ENCODE measurements around the gene DDX24. TPM values are rescaled to one million over a fixed set of nuclear protein-coding genes. Genes with fewer than 3 reads are reported as not detected.

Gene DDX24
- total and polyA plus RNA-seq, 4 experiments from 2014 or later: 135 to 322 (median 310) TPM

DNA sequence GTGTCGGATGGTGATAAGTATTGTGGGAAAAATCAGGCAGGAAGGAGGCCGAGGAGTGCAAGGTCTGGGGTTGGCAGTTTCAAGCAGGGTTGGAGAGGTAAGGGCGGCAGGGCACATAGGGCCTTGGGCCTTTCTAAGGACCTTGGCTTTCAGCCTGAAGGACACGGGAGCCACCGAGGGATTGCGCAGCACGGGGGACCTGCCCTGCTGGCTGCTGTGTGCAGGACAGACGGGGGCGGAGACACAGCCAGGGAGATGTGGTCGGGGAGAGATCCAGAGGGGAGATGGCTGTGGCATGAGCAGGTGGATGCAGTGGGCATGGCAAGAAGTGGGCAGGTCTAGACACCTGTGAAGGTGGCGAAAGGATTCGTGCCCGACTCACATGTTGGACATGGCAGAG is 40.2 kb downstream of the DDX24 start:
- Mint-ChIP-seq H3K27me3 (no peaks in the 10 kb centered on the region), H3K4me3 (peak overlapping the region in 1 of 8 donors; percentile 29), H3K36me3 (peaks cover 8 to 19% of the 10 kb centered on the region in 2 donors), H3K4me1 (peaks cover 5 to 12% (median 6%) of the 10 kb centered on the region in 4 donors), H3K9me3 (peaks cover 0 to 4% (median 0%) of the 10 kb centered on the region in 8 donors), H3K27ac (peak overlapping the region in 2 of 7 donors; percentile 20 to 26)
- Histone ChIP-seq H3K27me3 (ENCODE audit: insufficient read depth, low read length) (no peaks in the 10 kb centered on the region), H3K4me1 (ENCODE audit: insufficient read depth, low read length) (no peaks in the 10 kb centered on the region), H3K9me3 (ENCODE audit: control insufficient read depth in 1 of 2, low read length in 2 of 2) (no peaks in the 10 kb centered on the region), H3K27ac (ENCODE audit: low read depth, low read length) (no peak overlapping the region), H3K36me3 (ENCODE audit: insufficient read depth, low read length) (peaks cover 19% of the 10 kb centered on the region), H3K4me3 (ENCODE audit: low read length in 2 of 2) (no peak overlapping the region)
- ChIA-PET CTCF (ENCODE audit: partially characterized antibody) (interaction anchor here (1.3 kb wide), 1 partner anchor 10 kb away, joined by 4 read pairs; no protein-coding TSS in a partner anchor), POLR2A (ENCODE audit: partially characterized antibody) (no interaction called here)
- no peak for DNase-seq
- intact Hi-C loops (cut with micrococcal nuclease): no loop called here

DNA sequence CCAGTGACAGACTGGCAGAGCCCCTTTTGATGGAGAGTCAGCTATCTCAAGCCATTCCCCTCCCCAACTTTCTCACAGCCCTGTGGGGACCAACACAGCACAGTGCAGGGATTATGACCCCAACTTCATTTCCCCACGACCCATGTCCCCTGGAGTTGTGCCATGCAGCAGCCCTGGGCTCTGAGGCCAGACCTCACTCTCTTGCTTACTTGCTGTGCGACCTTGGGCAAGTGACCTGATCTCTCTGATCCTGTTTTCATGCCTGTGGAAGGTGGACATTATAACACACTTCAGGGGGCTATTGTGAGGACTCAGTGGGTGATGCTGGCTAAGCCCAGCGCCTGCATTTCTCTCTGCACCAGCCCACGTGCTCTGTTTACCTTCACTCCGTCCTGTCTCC is 40.8 kb downstream of the DDX24 start:
- POLR2A ChIA-PET (ENCODE audit: partially characterized antibody): interaction anchor here (0.6 to 1.5 kb wide), 2 partner anchors 8 to 140 kb away, joined by 3 read pairs; no protein-coding TSS in a partner anchor
- Mint-ChIP-seq H3K27ac (peak overlapping the region in 3 of 7 donors; percentile 37 to 69 (median 59)), H3K27me3 (no peaks in the 10 kb centered on the region), H3K4me1 (peaks cover 5 to 12% (median 6%) of the 10 kb centered on the region in 4 donors), H3K9me3 (peaks cover 0 to 4% (median 0%) of the 10 kb centered on the region in 8 donors), H3K36me3 (peaks cover 3 to 14% of the 10 kb centered on the region in 2 donors), H3K4me3 (no peak overlapping the region)
- Histone ChIP-seq H3K4me3 (ENCODE audit: low read length in 2 of 2) (no peak overlapping the region), H3K4me1 (ENCODE audit: insufficient read depth, low read length) (no peaks in the 10 kb centered on the region), H3K9me3 (ENCODE audit: control insufficient read depth in 1 of 2, low read length in 2 of 2) (no peaks in the 10 kb centered on the region), H3K27me3 (ENCODE audit: insufficient read depth, low read length) (no peaks in the 10 kb centered on the region), H3K36me3 (ENCODE audit: insufficient read depth, low read length) (peaks cover 14% of the 10 kb centered on the region), H3K27ac (ENCODE audit: low read depth, low read length) (no peak overlapping the region)
- intact Hi-C loops (cut with micrococcal nuclease): no loop called here
- CTCF ChIA-PET (ENCODE audit: partially characterized antibody): interaction anchor here (1.6 to 9.2 kb wide), 6 partner anchors 8 to 141 kb away, joined by 4 to 142 read pairs (median 12); partner anchors contain the start of gene IFI27L2
- no peak for DNase-seq

- no peak overlapping the region for H3K4me3 Mint-ChIP-seq
- ChIA-PET POLR2A (ENCODE audit: partially characterized antibody) (interaction anchor here (1.2 to 1.5 kb wide), 2 partner anchors 9 to 90 kb away, joined by 3 to 4 read pairs; no protein-coding TSS in a partner anchor), CTCF (ENCODE audit: partially characterized antibody) (interaction anchor here (0.8 to 9.2 kb wide), 11 partner anchors 9 to 142 kb away, joined by 3 to 142 read pairs (median 4); partner anchors contain the start of genes IFI27L2 and OTUB2)
- Histone ChIP-seq H3K36me3 (ENCODE audit: insufficient read depth, low read length) (peaks cover 2% of the 10 kb centered on the region), H3K4me3 (ENCODE audit: low read length in 2 of 2) (no peak overlapping the region), H3K27me3 (ENCODE audit: insufficient read depth, low read length) (no peaks in the 10 kb centered on the region), H3K27ac (ENCODE audit: low read depth, low read length) (no peak overlapping the region), H3K9me3 (ENCODE audit: control insufficient read depth in 1 of 2, low read length in 2 of 2) (no peaks in the 10 kb centered on the region), H3K4me1 (ENCODE audit: insufficient read depth, low read length) (no peaks in the 10 kb centered on the region)
- peaks cover 0 to 8% of the 10 kb centered on the region in 2 donors for H3K36me3 Mint-ChIP-seq
- H3K27ac Mint-ChIP-seq: peak overlapping the region in 1 of 7 donors; percentile 74
- DNase-seq: no peak
- peaks cover 5 to 12% (median 6%) of the 10 kb centered on the region in 4 donors for H3K4me1 Mint-ChIP-seq
- no peaks in the 10 kb centered on the region for H3K27me3 Mint-ChIP-seq
- intact Hi-C loops (cut with micrococcal nuclease): no loop called here
- H3K9me3 Mint-ChIP-seq: peaks cover 0 to 4% (median 0%) of the 10 kb centered on the region in 8 donors
Measured at GRCh38 chr14:94038921-94039629, 41.9 kb downstream of the DDX24 start.

- ChIA-PET CTCF (ENCODE audit: partially characterized antibody) (interaction anchor here (1.4 to 9.2 kb wide), 9 partner anchors 9 to 142 kb away, joined by 3 to 142 read pairs (median 8); partner anchors contain the start of gene IFI27L2), POLR2A (ENCODE audit: partially characterized antibody) (interaction anchor here (1.2 to 1.5 kb wide), 2 partner anchors 10 to 90 kb away, joined by 3 to 4 read pairs; no protein-coding TSS in a partner anchor)
- intact Hi-C loops (cut with micrococcal nuclease): no loop called here
- DNase-seq: no peak
- Mint-ChIP-seq H3K4me3 (no peak overlapping the region), H3K27ac (peak overlapping the region in 2 of 7 donors; percentile 42 to 64), H3K36me3 (peaks cover 0 to 4% of the 10 kb centered on the region in 2 donors), H3K9me3 (peaks cover 0 to 2% (median 0%) of the 10 kb centered on the region in 8 donors), H3K4me1 (peaks cover 5 to 12% (median 6%) of the 10 kb centered on the region in 4 donors), H3K27me3 (no peaks in the 10 kb centered on the region)
- H3K36me3 ChIP-seq (ENCODE audit: insufficient read depth, low read length): no peaks in the 10 kb centered on the region
- no peaks in the 10 kb centered on the region for H3K4me1 ChIP-seq (ENCODE audit: insufficient read depth, low read length)
- H3K4me3 ChIP-seq (ENCODE audit: low read length in 2 of 2): no peak overlapping the region
- H3K9me3 ChIP-seq (ENCODE audit: control insufficient read depth in 1 of 2, low read length in 2 of 2): no peaks in the 10 kb centered on the region
- H3K27me3 ChIP-seq (ENCODE audit: insufficient read depth, low read length): no peaks in the 10 kb centered on the region
- H3K27ac ChIP-seq (ENCODE audit: low read depth, low read length): no peak overlapping the region
Measured at GRCh38 chr14:94038510-94038909, 42.5 kb downstream of the DDX24 start.

DNA sequence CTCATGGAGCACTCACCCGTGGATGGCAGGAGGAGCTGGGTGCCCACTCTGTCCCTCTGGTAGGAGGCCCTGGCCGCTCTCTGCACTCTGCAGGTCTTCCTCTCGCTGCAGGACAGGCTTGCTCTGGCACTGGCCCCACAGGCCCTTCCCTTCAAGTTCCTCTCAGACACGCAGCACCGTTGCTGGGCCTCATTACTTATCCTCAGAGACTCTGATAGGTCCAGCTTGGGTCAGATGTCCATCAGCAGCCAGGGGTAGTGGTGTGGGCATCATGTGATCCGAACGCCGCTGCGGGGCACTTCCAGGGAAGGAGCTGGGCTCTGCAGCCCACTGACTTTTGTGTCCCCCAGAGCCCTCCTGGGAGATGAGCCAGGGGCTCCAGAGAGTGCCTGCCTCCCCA is 43.0 kb downstream of the DDX24 start:
- Histone ChIP-seq H3K4me3 (ENCODE audit: low read length in 2 of 2) (no peak overlapping the region), H3K4me1 (ENCODE audit: insufficient read depth, low read length) (no peaks in the 10 kb centered on the region), H3K9me3 (ENCODE audit: control insufficient read depth in 1 of 2, low read length in 2 of 2) (no peaks in the 10 kb centered on the region), H3K27me3 (ENCODE audit: insufficient read depth, low read length) (no peaks in the 10 kb centered on the region), H3K27ac (ENCODE audit: low read depth, low read length) (no peak overlapping the region), H3K36me3 (ENCODE audit: insufficient read depth, low read length) (no peaks in the 10 kb centered on the region)
- H3K36me3 Mint-ChIP-seq: peaks cover 0 to 2% of the 10 kb centered on the region in 2 donors
- ChIA-PET CTCF (ENCODE audit: partially characterized antibody) (interaction anchor here (0.9 to 9.2 kb wide), 8 partner anchors 10 to 152 kb away, joined by 3 to 142 read pairs (median 8); partner anchors contain the start of gene IFI27L2), POLR2A (ENCODE audit: partially characterized antibody) (interaction anchor here (1.2 kb wide), 1 partner anchor 91 kb away, joined by 4 read pairs; no protein-coding TSS in a partner anchor)
- H3K9me3 Mint-ChIP-seq: no peaks in the 10 kb centered on the region
- intact Hi-C loops (cut with micrococcal nuclease): no loop called here
- no peaks in the 10 kb centered on the region for H3K27me3 Mint-ChIP-seq
- no peak overlapping the region for H3K27ac Mint-ChIP-seq
- DNase-seq: no peak
- no peak overlapping the region for H3K4me3 Mint-ChIP-seq
- peaks cover 5 to 12% (median 6%) of the 10 kb centered on the region in 4 donors for H3K4me1 Mint-ChIP-seq

- Histone ChIP-seq H3K4me3 (ENCODE audit: low read length in 2 of 2) (no peak overlapping the region), H3K27me3 (ENCODE audit: insufficient read depth, low read length) (no peaks in the 10 kb centered on the region), H3K4me1 (ENCODE audit: insufficient read depth, low read length) (no peaks in the 10 kb centered on the region), H3K36me3 (ENCODE audit: insufficient read depth, low read length) (no peaks in the 10 kb centered on the region), H3K9me3 (ENCODE audit: control insufficient read depth in 1 of 2, low read length in 2 of 2) (no peaks in the 10 kb centered on the region), H3K27ac (ENCODE audit: low read depth, low read length) (no peak overlapping the region)
- ChIA-PET CTCF (ENCODE audit: partially characterized antibody) (interaction anchor here (0.5 to 9.2 kb wide), 35 partner anchors 9 to 847 kb away, joined by 3 to 142 read pairs (median 8); partner anchors contain the start of genes DDX24, IFI27L1, IFI27L2 and OTUB2), POLR2A (ENCODE audit: partially characterized antibody) (interaction anchor here (1.0 to 2.0 kb wide), 5 partner anchors 10 to 122 kb away, joined by 3 to 11 read pairs (median 7); partner anchors contain the start of genes DDX24, IFI27L1 and OTUB2)
- Mint-ChIP-seq H3K9me3 (no peaks in the 10 kb centered on the region), H3K27ac (peak overlapping the region in 1 of 7 donors; percentile 47), H3K4me1 (peaks cover 5 to 7% (median 6%) of the 10 kb centered on the region in 4 donors), H3K27me3 (no peaks in the 10 kb centered on the region), H3K4me3 (peak overlapping the region in 1 of 8 donors; percentile 16), H3K36me3 (no peaks in the 10 kb centered on the region)
- intact Hi-C loops (cut with micrococcal nuclease): loop anchor here (1.0 kb wide), 4 partner anchors 96 to 450 kb away; no protein-coding TSS in a partner anchor
- peak; percentile 63 to 73 (median 69) for DNase-seq
Measured at GRCh38 chr14:94036313-94037167, 44.5 kb downstream of the DDX24 start.
